IMR-90 (cell line): Measurements from ENCODE around the gene SOX21. TPM values are rescaled to one million over a fixed set of nuclear protein-coding genes. Genes with fewer than 3 reads are reported as not detected.

ENCODE experiments used
- ATAC-seq: fragments of 200-7000 bp; cut with Tn5 transposase; 2 replicates; pipeline ENCODE4 v1.9.1; 2020; ENCODE audit warnings: low read depth, mild to moderate bottlenecking, moderate library complexity
- BruUV-seq: library from RNA; stranded (reverse); fragments of 400-500 nt; replicated peaks from 2 replicates; lab custom pipeline; 2021; lab: Mats Ljungman, UMichigan
- CTCF ChIA-PET: fragments of 300-600 bp; formaldehyde crosslinking; extraction: SDS; loops from one replicate; lab custom pipeline; 2021; ENCODE audit warnings: antibody characterized with exemption; lab: Yijun Ruan, JAX
- POLR2A ChIA-PET: fragments of 300-600 bp; sonication (Branson Sonifier 250); formaldehyde crosslinking; loops from one replicate; lab custom pipeline; 2022; ENCODE audit warnings: antibody characterized with exemption; ENCODE audit not compliant: unreplicated experiment; lab: Charles Lee
- DNase-seq: peaks from one replicate; pipeline ENCODE4 v3.0.0; 2013
- H2AFZ ChIP-seq: replicated peaks from 2 replicates; pipeline ENCODE3; 2013; ENCODE audit warnings: low read length, mild to moderate bottlenecking; ENCODE audit not compliant: poor library complexity
- H2AK5ac ChIP-seq: 2 replicates; pipeline ENCODE4 v1.6.1; 2013; ENCODE audit warnings: low read depth, low read length, inconsistent platforms
- H2AK9ac ChIP-seq: replicated peaks from 2 replicates; pipeline ENCODE3; 2013; ENCODE audit warnings: mild to moderate bottlenecking, low read depth, low read length, moderate library complexity; ENCODE audit not compliant: poor library complexity
- H2BK120ac ChIP-seq: 2 replicates; pipeline ENCODE4 v1.6.1; 2013; ENCODE audit warnings: low read depth, low read length, inconsistent platforms
- H2BK15ac ChIP-seq: 3 replicates; pipeline ENCODE4 v1.6.1; 2013; ENCODE audit warnings: low read depth, low read length, inconsistent platforms
- H2BK20ac ChIP-seq: 2 replicates; pipeline ENCODE4 v1.6.1; 2013; ENCODE audit warnings: low read depth, mild to moderate bottlenecking, inconsistent platforms, low read length, moderate library complexity
- H2BK5ac ChIP-seq: 2 replicates; pipeline ENCODE4 v1.6.1; 2013; ENCODE audit warnings: mild to moderate bottlenecking, low read depth, low read length, inconsistent platforms; ENCODE audit not compliant: poor library complexity, severe bottlenecking
- H3K14ac ChIP-seq: replicated peaks from 2 replicates; pipeline ENCODE4 v1.6.1; 2013; ENCODE audit warnings: low read depth, low read length, inconsistent platforms
- H3K18ac ChIP-seq: 2 replicates; pipeline ENCODE4 v1.6.1; 2013; ENCODE audit warnings: low read depth, low read length, control low read depth
- H3K23ac ChIP-seq: 2 replicates; pipeline ENCODE4 v1.6.1; 2013; ENCODE audit warnings: low read depth, low read length, inconsistent platforms
- H3K27ac ChIP-seq: 2 replicates; pipeline ENCODE4 v1.5.1; 2013; ENCODE audit warnings: mild to moderate bottlenecking, control low read depth, low read length; ENCODE audit not compliant: insufficient read depth
- H3K27me3 ChIP-seq: 2 replicates; pipeline ENCODE4 v1.6.1; 2013; ENCODE audit warnings: low read length; ENCODE audit not compliant: control insufficient read depth, insufficient read depth
- H3K36me3 ChIP-seq: 2 replicates; pipeline ENCODE4 v1.6.1; 2013; ENCODE audit warnings: low read length, mixed read lengths; ENCODE audit not compliant: control insufficient read depth, insufficient read depth
- H3K4ac ChIP-seq: 2 replicates; pipeline ENCODE4 v1.6.1; 2013; ENCODE audit warnings: low read depth, low read length, inconsistent platforms
- H3K4me1 ChIP-seq: 2 replicates; pipeline ENCODE4 v1.6.1; 2013; ENCODE audit warnings: low read length, mixed read lengths; ENCODE audit not compliant: control insufficient read depth, insufficient read depth
- H3K4me2 ChIP-seq: 2 replicates; pipeline ENCODE4 v1.6.1; 2013; ENCODE audit warnings: low read depth, mild to moderate bottlenecking, control low read depth, low read length, moderate library complexity
- H3K4me3 ChIP-seq: 2 replicates; pipeline ENCODE4 v1.5.1; 2013; ENCODE audit warnings: low read depth, mild to moderate bottlenecking, control low read depth, low read length, moderate library complexity; ENCODE audit not compliant: insufficient read depth
- H3K56ac ChIP-seq: 2 replicates; pipeline ENCODE4 v1.6.1; 2013; ENCODE audit warnings: low read length, inconsistent platforms; ENCODE audit not compliant: insufficient read depth; ENCODE audit errors: extremely low read depth
- H3K79me1 ChIP-seq, 2 experiments: 2 replicates each; pipeline ENCODE4 v1.6.1; 2013; ENCODE audit warnings: low read length in 2 of 2, inconsistent platforms in 1 of 2, low read depth in 1 of 2
- H3K9ac ChIP-seq: 2 replicates; pipeline ENCODE4 v1.6.1; 2013; ENCODE audit warnings: low read depth, low read length, control low read depth
- H3K9me1 ChIP-seq: 2 replicates; pipeline ENCODE4 v1.6.1; 2013; ENCODE audit warnings: low read length, inconsistent platforms; ENCODE audit not compliant: insufficient read depth
- H3K9me3 ChIP-seq: 2 replicates; pipeline ENCODE4 v1.6.1; 2013; ENCODE audit warnings: low read length; ENCODE audit not compliant: control insufficient read depth, insufficient read depth
- H4K20me1 ChIP-seq: 2 replicates; pipeline ENCODE4 v1.6.1; 2013; ENCODE audit warnings: low read length, inconsistent platforms; ENCODE audit not compliant: insufficient read depth
- H4K5ac ChIP-seq: 2 replicates; pipeline ENCODE4 v1.6.1; 2013; ENCODE audit warnings: mild to moderate bottlenecking, low read depth, low read length, control low read depth
- H4K8ac ChIP-seq, 2 experiments: 2 replicates each; pipeline ENCODE4 v1.6.1; 2013; ENCODE audit warnings: low read depth in 2 of 2, low read length in 2 of 2, control low read depth in 1 of 2, inconsistent platforms in 1 of 2
- H4K91ac ChIP-seq: 2 replicates; pipeline ENCODE4 v1.6.1; 2013; ENCODE audit warnings: low read depth, low read length, inconsistent platforms; ENCODE audit not compliant: insufficient read depth
- CEBPB ChIP-seq: IDR thresholded peaks from 2 replicates; pipeline ENCODE4 v1.6.1; 2012; ENCODE audit warnings: low read depth, low read length, improper control_type of control experiment
- CTCF ChIP-seq: conservative IDR thresholded peaks from 2 replicates; pipeline ENCODE4 v1.5.1; 2012; ENCODE audit warnings: mild to moderate bottlenecking, low read depth, low read length, improper control_type of control experiment
- WGBS, 2 experiments: methylation state at CpG; one replicate each; pipeline versions ENCODE4 v1.1.5 to v1.1.7; 2013; ENCODE audit warnings: missing lambda C conversion rate in 2 of 2; ENCODE audit not compliant: insufficient read length in 1 of 2; ENCODE audit errors: extremely low coverage in 2 of 2; 5-methylcytosine and 5-hydroxymethylcytosine counted together
- dilution Hi-C: fragments of 300-500 bp; cut with HindIII; formaldehyde crosslinking; loops from one replicate; pipeline ENCODE4 v1.14.3; 2018; ENCODE audit warnings: low sequenced_read_pairs; ENCODE audit not compliant: unreplicated experiment
- in situ Hi-C: fragments of 300-500 bp; cut with MboI; formaldehyde crosslinking; loops from 3 replicates; pipeline ENCODE4 v1.14.3; 2019; ENCODE audit warnings: low sequenced_read_pairs, inconsistent platforms, mixed read lengths
- intact Hi-C: fragments of 100-400 bp; cut with micrococcal nuclease; formaldehyde crosslinking; loops from 2 replicates; pipeline ENCODE4 v1.10.0; 2022
- polyA plus RNA-seq, 3 experiments: library from polyadenylated mRNA; depleted of rRNA; stranded (reverse); fragments of >200 nt; gene quantifications; 2 replicates each; pipeline ENCODE4 v1.2.3, GENCODE V29; 2012; ENCODE audit warnings: low replicate concordance in 1 of 3
- total RNA-seq: library from RNA; depleted of rRNA; stranded (reverse); fragments of >200 nt; gene quantifications from 2 replicates; pipeline ENCODE4 v1.2.3, GENCODE V29; 2012

The SOX21 gene
- total and polyA plus RNA-seq, 2 of the 4 experiments (the other 2 are of a cell fraction): not detected

GRCh38 chr13:94710881-94711560 is 1.3 kb downstream of the SOX21 start:
- no peak overlapping the region for H3K18ac ChIP-seq
- H4K5ac ChIP-seq: no peak overlapping the region
- no peak overlapping the region for H3K4me3 ChIP-seq
- no TSS peak for BruUV-seq
- TF ChIP-seq CTCF: 0 out of 2 replicates have a peak, but pooled peaks have one; percentile 20
- TF ChIP-seq CEBPB: no peak
- H2AFZ ChIP-seq: peak overlapping the region; percentile 59
- peaks cover 82% of the 10 kb centered on the region for H3K27me3 ChIP-seq
- 0 out of 2 replicates have a peak, but pooled peaks cover 8% of the 10 kb centered on the region for H4K20me1 ChIP-seq
- H2AK5ac ChIP-seq: no peak overlapping the region
- H4K91ac ChIP-seq: no peak overlapping the region
- H2BK15ac ChIP-seq: no peak overlapping the region
- dilution Hi-C loops: no loop called here
- in situ Hi-C loops: no loop called here
- H3K9ac ChIP-seq: no peak overlapping the region
- WGBS, 2 experiments: 4% methylated on average over 30 of the region's 81 CpGs; no CpG with 5 or more reads in 1 of the 2 experiments
- H2AK9ac ChIP-seq: no peak overlapping the region
- H3K56ac ChIP-seq: no peak overlapping the region
- no peaks in the 10 kb centered on the region for H3K9me1 ChIP-seq
- no peak overlapping the region for H3K4ac ChIP-seq
- no peak overlapping the region for H2BK120ac ChIP-seq
- H4K8ac ChIP-seq: no peak overlapping the region
- peaks cover 11% of the 10 kb centered on the region; the same call in 1 of the 2 replicates for H3K9me3 ChIP-seq
- no peak overlapping the region for H3K27ac ChIP-seq
- no peak overlapping the region for H2BK5ac ChIP-seq
- H2BK20ac ChIP-seq: no peak overlapping the region
- ChIA-PET POLR2A (interaction anchor here (0.5 kb wide), 1 partner anchor 54 kb away, joined by 3 read pairs; no protein-coding TSS in a partner anchor), CTCF (no interaction called here)
- H3K79me1 ChIP-seq: no peaks in the 10 kb centered on the region
- H3K23ac ChIP-seq: no peak overlapping the region
- H3K36me3 ChIP-seq: no peaks in the 10 kb centered on the region
- peaks cover 3% of the 10 kb centered on the region; the same call in 1 of the 2 replicates for H3K4me1 ChIP-seq
- no peak overlapping the region for H3K14ac ChIP-seq
- H3K4me2 ChIP-seq: peak overlapping the region; percentile 42; the same call in 1 of the 2 replicates
- DNase-seq: no peak
- ATAC-seq: peak; percentile 74
- intact Hi-C loops: loop anchor here (10.0 kb wide), 1 partner anchor 694 kb away; no protein-coding TSS in a partner anchor
